Activated effector memory CD4-positive, alpha-beta T cell treated with Interleukin-2 at 50 U/mL for 16 hours (primary cell): ENCODE results near the gene MARCHF4.
"Not testable (repeated sequence)": the region's sequence is repeated elsewhere in the genome, so short reads cannot be mapped to it uniquely, and the experiment has no call there.

Experiments
- DNase-seq: peaks from one replicate; pipeline ENCODE4 v3.0.0-alpha.2; 2020

The MARCHF4 gene

DNA sequence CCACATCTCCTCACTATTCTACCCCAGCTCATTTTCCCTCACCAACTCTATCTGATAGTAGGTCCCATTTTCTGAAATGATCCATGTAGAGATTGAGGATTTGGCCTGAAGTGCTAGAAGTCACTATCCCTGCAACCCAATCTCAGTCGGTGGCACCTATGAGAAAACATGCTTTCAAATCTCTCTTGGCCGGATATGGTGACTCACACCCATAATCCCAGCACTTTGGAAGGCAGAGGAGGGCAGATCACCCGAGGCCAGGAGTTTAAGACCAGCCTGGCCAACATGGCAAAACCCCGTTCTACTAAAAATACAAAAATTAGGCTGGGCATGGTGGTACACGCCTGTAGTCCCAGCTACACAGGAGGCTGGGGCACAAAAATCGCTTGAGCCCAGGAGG is 19.1 kb upstream of the MARCHF4 start:
- DNase-seq = no peak

DNA sequence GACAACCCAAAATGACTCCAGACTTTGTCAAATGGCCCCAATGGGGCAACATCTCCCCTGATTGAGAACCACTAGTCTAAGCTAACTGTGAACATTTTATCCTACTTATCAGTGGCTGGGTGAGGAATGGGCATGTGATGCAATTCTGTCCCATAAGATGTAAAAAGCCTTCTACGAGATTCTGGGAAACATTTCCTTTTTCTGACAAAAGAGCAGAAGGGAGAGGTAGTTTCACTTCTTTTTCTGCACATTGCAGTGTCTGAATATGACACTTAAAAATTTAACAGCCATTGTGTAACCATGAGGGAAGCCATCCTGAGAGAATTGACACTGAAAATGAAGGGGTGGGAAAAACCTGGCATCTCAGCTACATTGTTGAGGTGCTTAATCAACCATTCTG is 17.3 kb upstream of the MARCHF4 start:
- no peak for DNase-seq

DNA sequence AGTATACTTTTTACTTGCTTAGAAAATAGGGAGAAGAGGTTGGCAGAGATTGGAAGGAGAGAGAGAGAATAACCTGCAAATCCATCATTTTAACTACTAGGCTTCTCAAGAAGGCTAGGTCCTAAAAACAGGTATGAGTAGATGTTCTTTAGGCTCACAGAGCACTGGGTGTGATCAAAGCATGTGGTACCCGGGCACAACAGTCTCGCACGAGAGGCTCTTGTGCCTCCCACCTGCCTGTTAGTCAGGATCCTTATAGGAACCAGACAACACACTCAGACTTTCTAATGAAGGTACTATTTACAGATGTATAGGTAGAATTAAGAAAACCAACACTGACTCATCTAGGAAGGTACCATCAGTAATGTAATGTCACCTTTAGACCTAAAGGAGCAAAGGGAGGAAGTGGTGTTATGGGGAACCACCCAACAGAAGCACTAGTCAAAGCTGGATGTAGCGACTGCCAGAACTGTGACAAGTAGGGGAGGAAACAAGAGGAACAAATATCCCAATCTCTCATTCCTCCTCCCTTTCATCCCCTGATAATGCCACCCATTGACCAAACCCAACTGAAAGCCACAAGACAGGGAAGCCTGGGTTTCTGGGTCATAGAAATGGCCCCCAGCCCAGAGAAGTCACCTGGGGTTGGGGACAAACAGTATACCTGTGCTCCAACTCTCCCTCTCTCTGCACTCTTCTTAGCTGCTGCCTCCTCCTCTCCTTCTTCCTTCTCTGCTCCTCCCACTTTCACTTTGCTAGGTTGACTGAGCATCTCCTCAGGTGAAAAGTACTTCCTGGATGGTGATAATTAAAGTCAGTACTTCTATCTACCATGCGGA is 16.0 kb upstream of the MARCHF4 start:
- no peak for DNase-seq

DNA sequence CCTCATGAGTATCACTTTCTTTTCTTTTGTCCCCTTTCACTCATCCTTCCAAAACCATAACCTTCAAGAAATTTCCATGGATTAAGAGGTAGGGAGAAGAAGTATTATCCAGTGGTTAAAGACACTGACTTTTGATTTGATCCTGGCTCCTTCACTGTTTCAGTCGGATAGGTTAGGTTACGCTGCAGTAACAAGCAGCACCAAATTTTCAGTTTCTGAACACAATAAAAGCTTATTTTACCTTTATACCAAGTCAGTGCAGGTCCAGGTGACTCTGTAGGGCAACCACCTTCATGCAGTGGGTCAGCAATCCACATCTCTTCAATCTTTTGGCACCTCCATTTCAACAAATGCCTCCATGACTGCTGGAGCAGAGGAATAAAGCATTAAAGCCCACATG is 15.0 kb upstream of the MARCHF4 start:
- DNase-seq = no peak

DNA sequence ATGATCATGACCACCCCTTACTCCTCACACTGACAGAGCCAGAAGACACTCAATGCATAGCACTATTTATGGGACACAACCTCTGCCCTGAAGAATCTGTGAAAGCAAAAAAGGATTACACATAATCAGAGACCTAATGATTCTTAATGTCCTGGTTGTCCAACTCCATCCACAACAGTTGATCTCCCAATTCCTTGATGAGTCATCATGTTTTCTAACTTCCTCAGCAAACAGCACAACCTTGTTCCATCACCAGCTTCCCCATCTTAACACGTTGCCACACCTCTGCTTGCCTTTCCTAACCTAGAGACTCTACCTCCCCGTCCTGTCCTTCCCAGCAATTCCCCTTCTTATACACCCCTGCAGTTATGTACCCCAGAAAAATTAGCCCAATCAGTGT is 13.2 kb upstream of the MARCHF4 start:
- no peak for DNase-seq

DNA sequence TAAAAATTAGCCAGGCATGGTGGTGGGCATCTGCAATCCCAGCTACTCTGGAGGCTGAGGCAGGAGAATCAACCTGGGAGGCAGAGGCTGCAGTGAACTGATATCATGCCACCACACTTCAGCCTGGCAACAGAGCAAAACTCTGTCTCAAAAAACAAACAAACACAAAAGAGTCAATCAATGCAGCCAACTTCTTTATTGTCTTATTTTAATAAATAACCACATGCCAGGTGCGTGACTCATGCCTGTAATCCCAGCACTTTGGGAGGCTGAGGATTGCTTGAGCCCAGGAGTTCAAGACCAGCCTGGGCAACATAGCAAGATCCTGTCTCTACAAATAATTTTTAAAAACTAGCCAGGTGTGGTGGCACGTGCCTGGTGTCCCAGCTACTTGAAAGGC is 12.1 kb upstream of the MARCHF4 start:
- DNase-seq = not testable (repeated sequence)

DNA sequence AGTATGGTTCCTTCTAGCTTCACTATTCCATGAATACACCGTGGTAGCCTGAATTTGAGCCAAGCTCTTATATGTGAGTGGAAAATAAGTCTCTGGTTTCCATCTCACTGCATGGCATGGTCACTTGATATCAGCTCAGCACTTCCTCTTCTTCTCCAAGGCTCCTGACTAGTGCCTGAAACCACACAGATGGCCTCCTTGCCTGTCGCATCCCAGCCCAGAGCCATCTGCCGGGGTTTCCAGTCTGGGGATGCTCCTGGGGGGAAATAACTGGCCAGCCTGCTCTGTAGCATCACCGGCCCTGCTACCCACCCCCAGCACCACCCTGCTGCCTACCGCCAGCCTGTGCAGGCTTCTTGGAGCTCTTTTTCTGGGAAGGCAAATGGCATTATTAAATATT is 7.7 kb upstream of the MARCHF4 start:
- DNase-seq = no peak

DNA sequence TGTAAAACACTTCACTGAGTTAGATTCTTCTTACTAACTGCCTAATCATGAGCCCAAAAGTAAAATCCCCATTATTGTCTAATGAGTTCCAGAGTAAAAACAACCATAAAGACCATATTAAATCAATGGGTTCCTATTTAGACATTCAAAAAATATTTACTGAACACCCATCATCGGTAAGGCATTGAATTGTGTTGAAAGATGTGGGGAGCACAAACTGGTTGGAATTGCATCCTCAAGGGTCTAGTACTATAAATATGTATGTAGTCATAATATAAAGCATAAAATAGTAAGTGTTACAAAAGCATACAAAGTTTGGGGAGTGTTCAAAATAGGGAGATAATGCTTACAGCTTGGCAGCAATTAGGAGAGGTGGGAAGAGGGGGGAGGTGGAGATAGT is 3.0 kb upstream of the MARCHF4 start:
- no peak for DNase-seq

DNA sequence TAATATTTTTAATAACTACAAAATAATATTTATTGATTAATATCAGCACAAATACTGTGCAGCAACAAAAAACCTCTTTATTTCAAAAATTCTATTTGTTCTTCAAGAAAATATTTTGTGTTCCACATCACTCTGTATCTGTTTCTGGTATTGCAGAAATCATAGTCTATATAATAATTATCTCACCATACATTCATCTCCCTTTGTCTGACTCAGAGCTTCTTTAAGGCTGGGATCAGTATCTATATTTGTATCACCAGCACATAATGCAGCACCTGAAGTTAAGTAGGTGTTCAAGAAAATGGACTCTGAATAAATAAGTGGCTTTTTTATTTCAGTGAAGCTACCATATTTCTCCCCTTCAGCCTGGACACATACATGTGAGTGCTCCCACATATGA is 1.6 kb upstream of the MARCHF4 start:
- no peak for DNase-seq

DNA sequence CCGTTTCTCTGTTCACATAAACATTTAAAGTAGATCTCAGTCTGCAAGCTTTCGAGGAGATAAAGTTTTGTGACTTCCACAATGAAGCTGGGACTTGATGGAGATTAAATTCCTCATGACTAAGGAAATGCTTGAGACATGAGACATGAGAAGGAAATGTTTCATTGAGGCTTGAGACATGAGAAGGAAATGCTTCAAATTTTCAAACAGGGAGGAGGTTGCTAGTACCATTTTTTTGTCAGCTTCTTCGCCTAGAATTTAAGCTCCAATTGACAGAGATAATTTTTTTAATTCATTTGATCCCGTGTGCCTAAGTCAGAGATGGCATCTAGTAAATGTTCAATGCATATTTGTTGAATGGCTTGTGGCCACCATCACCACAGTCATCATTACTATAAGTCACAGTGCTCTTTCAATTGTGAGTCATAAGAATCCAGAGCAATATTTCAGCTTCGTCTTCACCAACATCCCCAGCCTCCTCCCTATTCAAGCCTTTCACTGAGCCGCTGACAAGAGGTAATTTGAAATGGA is 543 bp upstream of the MARCHF4 start:
- DNase-seq = no peak

DNA sequence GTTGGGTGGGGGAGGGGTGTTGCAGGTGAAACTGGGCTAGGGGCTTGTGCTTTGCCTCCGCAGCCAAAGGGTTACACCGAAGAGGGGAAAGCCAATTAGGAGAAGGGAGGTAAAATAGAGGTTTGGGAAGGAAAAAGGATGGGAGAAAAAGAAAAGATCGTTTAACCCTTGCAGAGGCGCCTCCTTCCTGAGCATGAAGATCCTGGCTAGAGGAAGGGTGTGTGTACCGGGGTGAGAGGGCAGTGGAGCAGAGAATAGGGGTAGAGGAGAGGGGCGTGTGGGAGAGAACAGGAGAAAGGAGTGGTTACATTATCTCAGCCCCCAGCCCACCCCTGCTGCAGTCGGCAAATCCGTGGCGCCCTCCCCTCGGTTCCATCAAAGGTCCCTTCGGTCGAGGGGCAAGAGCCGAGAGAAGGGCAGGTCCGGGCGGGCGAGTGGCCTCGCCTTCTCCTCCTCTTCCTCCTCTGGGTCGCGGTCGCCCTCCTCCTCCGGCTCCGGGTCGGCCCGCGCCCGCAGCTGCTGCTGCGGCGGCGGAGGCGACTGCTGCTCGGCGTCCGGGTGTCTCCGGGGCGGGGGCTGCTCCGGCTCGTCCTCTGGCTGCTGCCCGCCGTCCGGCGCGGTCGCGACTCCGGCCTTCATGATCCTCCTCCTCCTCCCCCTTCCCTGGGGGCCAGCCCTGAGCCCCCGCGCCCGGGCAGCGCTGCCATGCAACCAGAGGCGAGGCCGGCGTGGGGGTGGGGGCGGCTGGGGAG is 1.1 kb downstream of the MARCHF4 start:
- no peak for DNase-seq

DNA sequence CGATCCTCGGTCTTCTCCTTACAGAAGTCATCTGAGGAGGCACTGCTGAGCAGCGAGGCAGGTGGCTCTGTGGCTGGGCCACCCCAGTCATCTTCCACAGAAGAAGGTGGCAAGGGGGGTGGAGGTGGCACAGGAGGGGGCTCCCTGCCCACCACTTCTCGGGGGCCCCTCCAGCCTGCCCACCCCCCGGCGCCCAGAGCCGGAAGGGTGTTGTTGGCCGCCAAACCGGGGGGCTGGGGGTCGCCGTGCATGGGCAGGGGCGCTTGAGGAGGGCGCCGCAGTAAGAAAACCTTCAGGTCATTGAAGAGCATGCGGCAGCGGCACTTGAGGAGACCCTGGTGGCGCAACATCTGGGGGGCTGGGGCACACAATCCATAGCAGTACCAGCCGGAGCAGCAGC is 2.5 kb downstream of the MARCHF4 start:
- DNase-seq = no peak

DNA sequence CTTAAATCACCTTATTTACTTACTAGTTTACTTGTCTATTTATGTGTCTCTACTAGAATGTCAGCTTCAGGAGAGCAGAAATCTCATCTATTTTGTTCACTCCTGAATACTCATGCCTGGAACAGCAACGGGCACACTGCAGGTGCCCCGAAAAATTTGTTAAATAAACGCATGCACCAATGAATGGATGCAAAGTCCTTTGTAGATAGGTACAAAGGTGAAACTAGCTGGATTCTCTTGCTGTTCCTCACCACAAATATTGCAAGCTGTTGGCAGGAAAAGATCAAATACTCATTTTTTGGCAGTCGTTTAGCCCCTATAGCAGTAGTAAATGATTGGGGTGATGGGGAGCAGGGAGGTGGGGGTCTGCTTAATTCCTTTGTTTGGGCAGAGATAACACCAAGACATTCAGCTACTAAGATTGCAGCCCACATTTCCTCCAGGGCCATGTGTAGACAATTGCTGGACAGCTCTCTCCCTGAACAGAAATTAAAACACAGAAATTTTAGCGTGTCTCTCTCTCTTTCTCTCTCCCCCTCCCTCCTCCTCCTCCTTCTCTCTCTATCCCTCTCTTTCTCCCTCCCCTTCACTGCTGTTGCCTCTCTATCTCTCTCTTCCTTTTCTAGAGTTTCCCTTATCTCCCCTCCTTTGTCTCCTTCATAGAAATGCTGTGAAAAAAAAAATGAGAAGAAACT is 5.4 kb downstream of the MARCHF4 start:
- no peak for DNase-seq

DNA sequence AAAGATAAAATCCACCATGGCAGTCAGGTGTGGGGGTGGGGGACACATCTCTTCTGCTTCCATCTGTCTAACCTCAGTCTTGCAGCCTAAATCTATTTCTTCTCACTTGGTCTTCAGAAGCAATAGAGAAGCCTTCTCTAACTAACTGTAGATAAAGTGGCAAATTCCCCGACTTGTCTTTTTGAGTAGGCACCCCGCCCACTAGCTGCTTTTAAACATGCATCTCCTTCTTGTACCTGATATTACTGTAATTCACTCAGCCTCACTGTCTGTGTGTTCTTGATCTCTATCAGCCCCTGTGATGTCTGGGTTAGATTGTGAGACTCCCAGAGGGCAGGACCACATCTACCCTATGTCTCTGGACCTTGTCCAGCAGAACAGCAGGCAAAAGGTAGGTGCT is 6.8 kb downstream of the MARCHF4 start:
- DNase-seq = no peak

DNA sequence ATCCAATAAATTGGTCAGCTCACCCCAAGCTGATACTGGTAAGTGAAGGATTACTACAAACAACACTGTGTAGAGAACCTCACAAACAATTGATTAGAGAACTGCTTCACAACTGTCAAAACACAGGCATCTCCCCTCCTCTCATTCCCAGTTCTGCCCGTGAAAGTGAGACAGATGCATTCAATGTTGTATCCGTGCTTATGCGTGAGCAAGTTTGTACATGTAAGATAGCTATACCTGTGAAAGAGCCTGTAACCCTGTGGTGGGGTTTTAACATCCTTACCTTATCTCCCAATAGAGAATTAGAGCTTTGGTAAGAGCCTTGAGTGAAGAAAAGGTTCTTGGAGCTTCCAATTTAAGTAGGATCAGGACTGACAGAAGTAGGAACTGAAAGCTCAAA is 9.1 kb downstream of the MARCHF4 start:
- no peak for DNase-seq

DNA sequence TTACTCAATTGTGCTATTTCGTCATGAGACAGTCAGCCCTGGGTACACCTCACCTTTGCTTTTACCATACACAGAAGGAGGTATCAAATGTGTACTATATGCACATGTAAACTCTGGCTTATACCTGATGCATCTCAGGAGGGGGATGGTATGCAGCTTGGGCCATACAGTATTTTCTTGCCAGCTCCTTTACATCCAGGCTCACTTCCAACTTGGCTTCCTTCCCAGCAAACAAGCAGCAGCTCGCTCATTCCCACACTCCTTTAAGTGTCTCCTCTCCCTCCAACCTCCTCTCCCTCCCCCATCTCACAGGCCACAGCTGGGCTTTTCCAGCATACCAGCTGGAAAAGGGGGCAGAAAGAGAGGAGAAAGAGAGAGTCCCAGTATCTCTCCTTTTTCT is 9.6 kb downstream of the MARCHF4 start:
- no peak for DNase-seq

DNA sequence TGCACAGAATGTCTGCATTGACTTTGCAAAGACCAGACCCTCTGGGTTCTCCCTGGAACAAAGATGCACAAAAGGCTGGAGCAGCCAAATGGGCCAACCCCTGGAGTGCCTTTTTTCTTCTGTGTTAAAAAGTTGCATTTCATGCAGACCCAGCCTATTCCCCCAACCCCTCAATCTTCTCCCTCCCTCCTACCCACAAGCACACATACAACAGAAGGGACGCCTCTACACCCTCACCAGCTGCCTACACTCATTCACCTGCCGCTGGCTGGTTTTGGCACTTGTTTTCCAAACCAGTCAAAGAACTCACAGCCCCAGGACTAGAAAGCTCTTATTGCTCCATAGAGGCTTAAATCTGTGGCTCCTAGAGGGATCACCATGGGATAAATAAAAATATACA is 16.6 kb downstream of the MARCHF4 start:
- no peak for DNase-seq

DNA sequence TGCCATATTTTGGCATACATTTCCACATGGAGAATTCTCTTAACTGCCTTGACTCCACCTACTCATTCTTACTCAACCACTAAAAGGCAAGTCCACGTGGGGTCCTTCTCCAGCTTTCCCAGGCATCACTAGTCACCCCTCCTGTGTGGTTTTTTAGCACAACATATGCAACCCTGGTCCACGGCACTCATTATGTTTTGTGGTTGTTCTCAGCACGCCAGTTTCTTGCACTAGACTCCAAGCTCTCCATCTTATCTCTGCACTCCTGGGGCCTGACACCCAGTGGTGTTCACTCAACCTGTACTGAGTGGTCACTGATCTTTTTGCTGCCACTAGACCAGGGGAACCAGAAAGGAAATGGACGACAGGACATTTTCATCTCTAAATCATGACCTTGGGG is 18.0 kb downstream of the MARCHF4 start:
- DNase-seq = no peak

DNA sequence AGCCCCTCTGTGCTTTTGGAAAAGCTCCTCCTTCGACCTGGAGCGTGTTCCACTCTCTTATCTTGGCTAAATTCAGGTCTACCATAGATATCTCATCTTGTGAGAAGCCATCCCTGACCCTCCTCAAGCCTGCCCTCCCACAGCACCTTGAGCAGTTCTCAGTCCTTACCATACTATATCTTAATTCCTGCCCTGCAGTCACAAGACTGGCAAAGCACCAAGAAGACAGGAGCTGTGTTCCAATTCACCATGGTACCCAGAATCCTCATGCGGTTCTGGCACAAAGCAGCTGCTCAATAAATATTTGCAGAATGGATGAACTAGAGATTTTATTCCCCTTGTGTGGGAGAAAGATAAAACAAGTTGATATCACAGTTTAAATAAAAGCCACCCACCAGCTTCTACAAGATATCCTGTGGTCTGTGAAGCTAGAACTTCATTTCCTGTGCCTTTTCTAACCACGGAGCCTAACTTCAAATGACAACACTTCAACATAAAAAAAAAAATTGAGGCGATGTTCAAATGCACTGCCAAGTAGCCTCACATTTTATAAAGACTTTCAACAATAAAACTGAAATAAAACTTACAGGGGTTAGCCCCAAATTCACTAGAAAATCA is 19.5 kb downstream of the MARCHF4 start:
- no peak for DNase-seq

DNA sequence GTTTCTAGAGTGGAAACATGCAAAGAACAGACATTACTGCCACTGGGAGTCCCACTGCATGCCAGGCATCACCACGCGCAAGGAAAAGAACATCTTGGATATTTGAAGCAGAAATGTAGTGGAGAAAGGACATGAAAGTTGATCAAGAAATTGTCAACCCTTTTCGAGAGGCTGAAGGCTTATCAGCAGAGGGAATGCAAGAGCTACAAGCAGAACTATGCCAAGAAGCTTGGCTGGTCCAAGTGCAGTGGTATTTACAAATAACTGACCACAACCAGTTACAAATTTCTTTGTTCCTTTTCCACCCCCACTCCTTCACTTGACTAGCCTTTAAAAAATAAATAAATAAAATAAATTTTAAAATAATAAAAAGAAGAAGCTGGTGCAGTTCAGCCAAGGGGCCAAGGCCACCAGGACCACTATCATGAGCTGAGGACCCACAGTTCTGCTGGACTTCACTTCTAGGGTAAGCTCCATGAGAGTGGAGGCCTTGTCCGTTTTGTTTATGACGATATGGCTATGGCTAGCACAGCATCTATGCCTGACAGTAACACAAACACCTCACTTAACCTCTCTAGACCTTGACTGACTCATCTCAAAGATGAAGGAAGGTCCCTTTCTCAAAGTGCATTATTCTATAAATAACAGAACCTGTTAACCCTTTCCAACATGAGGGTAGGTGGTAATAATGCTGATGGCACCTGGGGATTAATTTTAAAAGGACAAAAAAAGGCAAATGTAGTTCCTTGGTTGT is 20.9 kb downstream of the MARCHF4 start:
- no peak for DNase-seq

DNA sequence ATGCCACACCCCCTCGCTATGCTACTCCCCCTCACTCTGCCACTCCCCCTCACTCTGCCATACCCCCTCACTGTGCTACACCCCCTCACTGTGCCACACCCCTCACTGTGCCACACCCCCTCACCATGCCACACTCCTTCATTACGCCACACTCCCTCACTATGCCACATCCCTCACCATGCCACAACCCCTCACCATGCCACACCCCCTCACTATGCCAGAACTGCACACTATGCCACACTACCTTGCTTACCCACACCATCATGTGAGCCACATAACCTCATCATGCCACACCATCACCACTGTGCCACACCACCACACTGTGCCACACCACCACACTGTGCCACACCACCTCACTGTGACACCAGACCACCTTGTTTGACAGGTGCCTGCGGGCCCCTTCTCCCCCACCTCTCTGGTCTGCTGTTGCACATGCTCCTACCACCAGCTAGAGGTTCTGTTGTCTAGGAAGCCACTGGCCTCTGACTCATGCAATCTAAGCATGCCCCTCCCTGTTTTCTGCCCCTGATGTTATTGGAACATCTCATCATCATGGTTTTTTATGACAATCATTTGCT is 22.0 kb downstream of the MARCHF4 start:
- no peak for DNase-seq

DNA sequence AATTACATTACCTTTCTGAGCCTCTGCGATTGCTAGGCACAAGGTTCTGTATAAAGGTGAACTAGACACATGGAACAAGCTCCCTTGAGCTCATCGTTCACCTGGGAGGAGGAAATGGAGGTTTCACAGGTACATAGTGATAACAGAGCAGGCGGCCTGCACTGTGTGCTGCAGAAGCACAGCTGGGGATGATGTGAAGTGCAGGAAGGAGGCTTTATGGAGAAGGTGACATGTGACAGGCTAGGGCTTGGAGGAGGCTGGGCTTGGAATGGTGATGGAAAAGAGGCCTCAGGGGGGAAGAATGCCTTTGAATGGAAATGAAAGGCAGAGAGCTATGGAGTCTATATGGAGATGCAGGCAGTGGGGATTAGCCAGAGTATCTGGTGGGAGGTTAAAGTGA is 22.9 kb downstream of the MARCHF4 start:
- no peak for DNase-seq
